HG02588 (cell line): ENCODE data around the gene GUCY1A2.

Source experiments
- ATAC-seq: cut with Tn5 transposase; IDR thresholded peaks from one replicate; pipeline ENCODE4 v1.9.1; 2021; ENCODE audit warnings: mild to moderate bottlenecking, moderate library complexity; ENCODE audit not compliant: unreplicated experiment

GUCY1A2 gene

GRCh38 chr11:106999196-106999595 is 19.1 kb downstream of the GUCY1A2 start:
- ATAC-seq: no peak

- ATAC-seq: no peak
These were observed 19.4 kb downstream of the GUCY1A2 start for GRCh38 chr11:106998916-106999188.

GRCh38 chr11:106998116-106998915 is 20.0 kb downstream of the GUCY1A2 start:
- no peak for ATAC-seq

- ATAC-seq: no peak
These were observed 21.0 kb downstream of the GUCY1A2 start for GRCh38 chr11:106997227-106997626.

- ATAC-seq: no peak
These were observed 21.6 kb downstream of the GUCY1A2 start for GRCh38 chr11:106996691-106997090.

- no peak for ATAC-seq
These were observed 27.9 kb downstream of the GUCY1A2 start for GRCh38 chr11:106990331-106990730.

- ATAC-seq: no peak
These were observed 29.2 kb downstream of the GUCY1A2 start for GRCh38 chr11:106989078-106989455.

- no peak for ATAC-seq
These were observed 29.9 kb downstream of the GUCY1A2 start for GRCh38 chr11:106988151-106989077.

GRCh38 chr11:106986673-106987072 is 31.6 kb downstream of the GUCY1A2 start:
- ATAC-seq: no peak

GRCh38 chr11:106986261-106986660 is 32.0 kb downstream of the GUCY1A2 start:
- no peak for ATAC-seq

GRCh38 chr11:106983991-106984390 is 34.3 kb downstream of the GUCY1A2 start:
- ATAC-seq: no peak

GRCh38 chr11:106983261-106983660 is 35.0 kb downstream of the GUCY1A2 start:
- ATAC-seq: no peak

- no peak for ATAC-seq
These were observed 43.4 kb downstream of the GUCY1A2 start for GRCh38 chr11:106974831-106975230.

GRCh38 chr11:106971864-106972263 is 46.4 kb downstream of the GUCY1A2 start:
- ATAC-seq: no peak

GRCh38 chr11:106969644-106970355 is 48.5 kb downstream of the GUCY1A2 start:
- ATAC-seq: no peak

- no peak for ATAC-seq
These were observed 55.3 kb downstream of the GUCY1A2 start for GRCh38 chr11:106962995-106963394.

- no peak for ATAC-seq
These were observed 56.8 kb downstream of the GUCY1A2 start for GRCh38 chr11:106961518-106961917.

- ATAC-seq: no peak
These were observed 57.2 kb downstream of the GUCY1A2 start for GRCh38 chr11:106961048-106961447.

GRCh38 chr11:106959800-106960199 is 58.5 kb downstream of the GUCY1A2 start:
- no peak for ATAC-seq

- ATAC-seq: no peak
These were observed 58.9 kb downstream of the GUCY1A2 start for GRCh38 chr11:106959386-106959785.

GRCh38 chr11:106958517-106959248 is 59.6 kb downstream of the GUCY1A2 start:
- no peak for ATAC-seq
